ENCODE measurements around the gene COQ10A. TPM values are rescaled to one million over a fixed set of nuclear protein-coding genes. Genes with fewer than 3 reads are reported as not detected.
"Not testable (repeated sequence)": the region's sequence is repeated elsewhere in the genome, so short reads cannot be mapped to it uniquely, and the experiment has no call there.

The COQ10A gene
- total RNA-seq, 2 donors from 2014 or later, result 15.9 to 17.6 TPM

- Histone ChIP-seq H3K27ac (no peak overlapping the region), H3K27me3 (replicated peaks; ENCODE audit: insufficient read depth) (no peaks in the 10 kb centered on the region), H3K4me1 (replicated peaks) (peaks cover 6% of the 10 kb centered on the region), H3K36me3 (no peaks in the 10 kb centered on the region), H3K4me3 (no peak overlapping the region), H3K9me3 (no peaks in the 10 kb centered on the region)
- 84% methylated on average over 8 of the region's 8 CpGs for WGBS
- intact Hi-C loops (cut with DNase I), result no loop called here
- TF ChIP-seq POLR2A (IDR thresholded peaks at IDR 0.05) (no peak), POLR2AphosphoS5 (IDR thresholded peaks at IDR 0.05) (no peak)
- TF ChIP-seq, protein P1, sequence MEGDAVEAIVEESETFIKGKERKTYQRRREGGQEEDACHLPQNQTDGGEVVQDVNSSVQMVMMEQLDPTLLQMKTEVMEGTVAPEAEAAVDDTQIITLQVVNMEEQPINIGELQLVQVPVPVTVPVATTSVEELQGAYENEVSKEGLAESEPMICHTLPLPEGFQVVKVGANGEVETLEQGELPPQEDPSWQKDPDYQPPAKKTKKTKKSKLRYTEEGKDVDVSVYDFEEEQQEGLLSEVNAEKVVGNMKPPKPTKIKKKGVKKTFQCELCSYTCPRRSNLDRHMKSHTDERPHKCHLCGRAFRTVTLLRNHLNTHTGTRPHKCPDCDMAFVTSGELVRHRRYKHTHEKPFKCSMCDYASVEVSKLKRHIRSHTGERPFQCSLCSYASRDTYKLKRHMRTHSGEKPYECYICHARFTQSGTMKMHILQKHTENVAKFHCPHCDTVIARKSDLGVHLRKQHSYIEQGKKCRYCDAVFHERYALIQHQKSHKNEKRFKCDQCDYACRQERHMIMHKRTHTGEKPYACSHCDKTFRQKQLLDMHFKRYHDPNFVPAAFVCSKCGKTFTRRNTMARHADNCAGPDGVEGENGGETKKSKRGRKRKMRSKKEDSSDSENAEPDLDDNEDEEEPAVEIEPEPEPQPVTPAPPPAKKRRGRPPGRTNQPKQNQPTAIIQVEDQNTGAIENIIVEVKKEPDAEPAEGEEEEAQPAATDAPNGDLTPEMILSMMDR (IDR thresholded peaks at IDR 0.05), result no peak
- no peak for DNase-seq (ENCODE audit: low spot score)
Measured at GRCh38 chr12:56260380-56260779, 6.4 kb upstream of the COQ10A start.

GRCh38 chr12:56260921-56261320, 5.8 kb upstream of the COQ10A start:
- Histone ChIP-seq H3K4me3 (no peak overlapping the region), H3K27ac (no peak overlapping the region), H3K9me3 (no peaks in the 10 kb centered on the region), H3K4me1 (replicated peaks) (peaks cover 6% of the 10 kb centered on the region), H3K27me3 (replicated peaks; ENCODE audit: insufficient read depth) (no peaks in the 10 kb centered on the region), H3K36me3 (no peaks in the 10 kb centered on the region)
- intact Hi-C loops (cut with DNase I), result no loop called here
- 86% methylated on average over 3 of the region's 3 CpGs for WGBS
- TF ChIP-seq, protein P1 (IDR thresholded peaks at IDR 0.05), result no peak
- TF ChIP-seq POLR2A (IDR thresholded peaks at IDR 0.05) (no peak), POLR2AphosphoS5 (IDR thresholded peaks at IDR 0.05) (no peak)
- DNase-seq (ENCODE audit: low spot score), result no peak

GRCh38 chr12:56261503-56262232, 5.1 kb upstream of the COQ10A start:
- no peak overlapping the region for H3K4me3 ChIP-seq
- TF ChIP-seq POLR2A (IDR thresholded peaks at IDR 0.05) (no peak), POLR2AphosphoS5 (IDR thresholded peaks at IDR 0.05) (no peak)
- TF ChIP-seq, protein P1 (IDR thresholded peaks at IDR 0.05), result no peak
- no peak overlapping the region for H3K27ac ChIP-seq
- intact Hi-C loops (cut with DNase I), result no loop called here
- no peak for DNase-seq (ENCODE audit: low spot score)
- H3K27me3 ChIP-seq (replicated peaks; ENCODE audit: insufficient read depth), result no peaks in the 10 kb centered on the region
- no peaks in the 10 kb centered on the region for H3K36me3 ChIP-seq
- WGBS, result 87% methylated on average over 5 of the region's 5 CpGs
- peaks cover 5% of the 10 kb centered on the region for H3K4me1 ChIP-seq (replicated peaks)
- H3K9me3 ChIP-seq, result no peaks in the 10 kb centered on the region

- H3K36me3 ChIP-seq; H3K4me1 ChIP-seq (replicated peaks); DNase-seq (ENCODE audit: low spot score); H3K9me3 ChIP-seq; H3K4me3 ChIP-seq; intact Hi-C loops (cut with DNase I); H3K27me3 ChIP-seq (replicated peaks; ENCODE audit: insufficient read depth); H3K27ac ChIP-seq: not testable (repeated sequence)
- 88% methylated on average over 7 of the region's 7 CpGs for WGBS
Measured at GRCh38 chr12:56262955-56263354, 3.8 kb upstream of the COQ10A start.

- H3K27me3 ChIP-seq (replicated peaks; ENCODE audit: insufficient read depth); DNase-seq (ENCODE audit: low spot score); H3K4me1 ChIP-seq (replicated peaks); intact Hi-C loops (cut with DNase I); H3K36me3 ChIP-seq; H3K9me3 ChIP-seq: not testable (repeated sequence)
- 59% methylated on average over 16 of the region's 16 CpGs for WGBS
- peak overlapping the region; percentile 91 to 93 for H3K27ac ChIP-seq
- peak overlapping the region; percentile 56 to 75 for H3K4me3 ChIP-seq
Measured at GRCh38 chr12:56266068-56266692, 562 bp upstream of the COQ10A start.
